Measurements from ENCODE around the gene M6PR. TPM values are rescaled to one million over a fixed set of nuclear protein-coding genes. Genes with fewer than 3 reads are reported as not detected.
"Not testable (repeated sequence)": the region's sequence is repeated elsewhere in the genome, so short reads cannot be mapped to it uniquely, and the experiment has no call there.

Gene M6PR
- polyA plus RNA-seq, 1 donor = 222 TPM

- no peak for DNase-seq
Measured at GRCh38 chr12:8953773-8954402, 4.4 kb upstream of the M6PR start.

DNA sequence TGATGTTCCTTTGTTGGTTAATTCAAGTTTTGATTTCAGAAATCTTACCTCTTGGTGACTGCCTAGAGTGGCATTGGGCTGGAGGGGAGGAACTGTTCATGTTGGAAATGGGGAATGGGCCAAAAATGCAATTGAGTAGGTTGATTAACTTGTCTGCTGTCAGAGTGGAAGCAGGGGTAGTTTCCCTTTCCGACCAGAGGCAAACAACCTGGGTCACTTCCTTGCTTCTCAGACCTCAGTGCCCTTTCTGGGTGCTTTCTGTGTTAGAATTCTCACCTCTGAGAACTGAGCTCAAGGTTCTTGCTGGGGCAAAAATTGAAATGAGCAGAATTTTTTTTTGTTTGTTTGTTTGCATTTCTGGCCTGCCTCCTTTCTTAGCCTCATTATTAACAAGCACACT lies 2.3 kb upstream of the M6PR start:
- no peak for DNase-seq

GRCh38 chr12:8950702-8951478 lies 1.4 kb upstream of the M6PR start:
- no peak for DNase-seq

- no peak for DNase-seq
Measured at GRCh38 chr12:8950221-8950527, 729 bp upstream of the M6PR start.

DNA sequence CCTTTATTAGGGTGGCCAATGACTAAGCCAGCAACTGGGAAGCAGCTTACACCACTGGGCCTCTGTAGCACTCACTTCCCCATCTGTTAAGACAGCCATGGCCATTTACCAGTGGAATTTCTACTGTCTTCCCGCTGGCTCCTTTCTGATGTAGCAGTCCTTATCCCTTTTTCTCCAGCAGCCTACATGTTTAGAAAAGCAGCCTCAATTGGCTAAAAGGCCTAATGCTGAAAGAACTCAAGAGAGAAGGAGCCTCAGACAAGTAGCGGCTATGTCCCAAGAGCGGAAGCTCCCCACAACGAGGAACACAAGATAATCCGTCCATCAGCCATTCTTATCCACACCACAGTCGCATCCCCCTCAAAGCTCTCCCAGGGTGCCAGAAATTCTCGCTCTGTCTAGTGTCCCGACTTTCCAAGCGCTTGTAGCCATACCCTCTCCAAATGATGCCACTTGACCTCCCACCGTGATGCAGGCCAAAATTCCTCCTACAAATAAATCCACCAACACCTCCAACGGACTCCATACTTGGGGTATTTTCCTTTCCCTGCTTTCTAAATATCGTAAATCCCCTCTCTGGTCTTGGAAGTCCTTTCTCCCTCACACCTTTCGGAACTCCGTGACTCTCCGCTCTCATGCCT lies 624 bp downstream of the M6PR start:
- peak; percentile 11 for DNase-seq

DNA sequence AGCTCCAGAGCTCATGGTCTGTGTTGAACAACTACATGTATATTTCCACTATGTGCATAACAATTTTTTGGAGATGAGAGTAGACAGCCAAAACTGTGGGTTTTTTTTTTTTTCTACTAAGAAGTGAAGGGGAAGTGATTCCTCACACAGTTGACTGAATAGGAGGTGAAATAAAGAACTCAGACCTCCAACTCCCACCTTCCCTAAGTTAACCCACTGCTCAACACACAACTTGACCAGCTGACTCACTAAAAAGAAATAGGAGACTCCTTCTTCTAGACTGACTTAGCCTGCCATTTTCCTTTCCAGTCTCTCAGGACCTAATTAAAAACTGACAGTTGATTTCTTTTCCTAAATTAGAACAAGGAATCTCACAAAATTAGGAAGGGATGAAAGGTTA lies 1.7 kb downstream of the M6PR start:
- DNase-seq = no peak

GRCh38 chr12:8946733-8947132 lies 2.7 kb downstream of the M6PR start:
- no peak for DNase-seq

- no peak for DNase-seq
Measured at GRCh38 chr12:8943565-8944186, 5.8 kb downstream of the M6PR start.

DNA sequence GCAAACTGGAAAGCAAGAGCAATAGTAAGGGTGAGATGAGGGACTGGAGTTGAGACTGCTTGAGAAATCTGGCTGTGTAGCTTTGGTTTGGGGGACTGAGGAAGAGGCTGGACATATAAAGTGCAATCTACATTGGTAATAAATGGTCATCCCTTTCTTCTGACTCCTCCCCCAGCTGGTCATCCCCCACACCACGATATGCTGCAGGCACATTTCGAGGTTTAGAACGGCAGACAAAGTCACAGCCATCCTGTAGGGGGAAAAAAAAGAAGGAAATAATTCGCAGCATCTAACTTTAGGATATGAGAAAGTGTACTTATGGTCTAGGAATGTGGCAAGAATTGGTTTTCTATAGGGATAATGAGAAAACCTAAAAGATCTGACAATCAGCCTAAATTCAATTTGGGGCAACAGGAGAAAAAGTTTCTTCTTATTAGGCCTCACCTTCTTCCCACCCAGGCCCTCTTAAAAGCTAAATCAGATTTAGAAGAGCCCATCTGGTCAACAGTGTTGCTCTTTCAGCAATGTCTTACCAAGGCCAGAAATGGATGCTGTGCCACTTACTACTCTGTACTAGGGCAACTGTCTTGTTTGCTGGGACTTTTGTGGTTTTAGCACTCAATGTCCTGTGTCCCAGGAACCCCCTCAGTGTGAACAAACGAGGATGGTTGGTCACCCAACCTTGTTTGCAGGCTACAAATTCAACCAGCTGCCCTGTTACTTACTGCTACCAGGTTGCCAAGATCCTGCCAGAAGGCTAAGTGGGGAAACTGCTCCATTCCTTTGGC lies 7.6 kb downstream of the M6PR start:
- DNase-seq = no peak

DNA sequence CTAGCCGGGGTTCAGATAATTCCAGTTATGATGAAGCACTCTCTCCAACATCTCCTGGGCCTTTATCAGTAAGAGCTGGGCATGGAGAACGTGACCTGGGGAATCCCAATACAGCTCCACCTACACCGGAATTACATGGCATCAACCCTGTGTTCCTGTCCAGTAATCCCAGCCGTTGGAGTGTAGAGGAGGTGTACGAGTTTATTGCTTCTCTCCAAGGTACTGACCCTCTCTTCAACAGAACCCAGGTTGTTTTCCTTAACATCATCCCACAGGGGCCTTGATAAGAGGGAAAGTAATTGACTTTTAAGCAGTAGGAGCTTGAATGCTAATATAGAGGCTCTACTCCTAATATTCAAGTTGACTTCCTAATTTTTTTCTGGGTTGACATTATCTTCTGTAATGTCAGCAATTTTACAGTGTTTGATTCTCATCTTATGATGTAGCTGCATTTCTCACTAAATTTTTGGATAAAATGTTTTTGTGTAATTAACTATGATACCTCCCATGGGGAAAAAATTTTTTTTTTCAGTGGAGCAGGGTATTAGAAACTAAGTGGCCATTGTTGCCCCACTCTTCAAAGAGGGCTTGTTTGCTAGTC lies 11.5 kb downstream of the M6PR start:
- DNase-seq = not testable (repeated sequence)

DNA sequence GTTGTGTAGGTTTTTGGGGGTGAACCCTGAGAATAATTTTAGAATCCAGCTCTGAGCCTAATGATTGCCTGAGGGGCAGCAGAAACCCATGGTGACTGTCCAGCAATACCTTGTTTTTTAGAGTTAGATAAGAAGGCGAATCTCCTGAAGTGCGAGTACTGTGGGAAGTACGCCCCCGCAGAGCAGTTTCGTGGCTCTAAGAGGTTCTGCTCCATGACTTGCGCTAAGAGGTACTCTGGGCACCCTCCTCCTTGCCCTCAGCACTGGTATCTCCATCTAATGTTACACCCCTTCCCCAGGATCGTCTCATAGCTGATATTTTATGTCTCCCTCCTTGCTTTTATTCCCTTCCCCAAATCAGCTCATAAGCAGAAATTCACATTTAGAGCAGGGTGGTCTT lies 12.7 kb downstream of the M6PR start:
- DNase-seq = no peak

DNA sequence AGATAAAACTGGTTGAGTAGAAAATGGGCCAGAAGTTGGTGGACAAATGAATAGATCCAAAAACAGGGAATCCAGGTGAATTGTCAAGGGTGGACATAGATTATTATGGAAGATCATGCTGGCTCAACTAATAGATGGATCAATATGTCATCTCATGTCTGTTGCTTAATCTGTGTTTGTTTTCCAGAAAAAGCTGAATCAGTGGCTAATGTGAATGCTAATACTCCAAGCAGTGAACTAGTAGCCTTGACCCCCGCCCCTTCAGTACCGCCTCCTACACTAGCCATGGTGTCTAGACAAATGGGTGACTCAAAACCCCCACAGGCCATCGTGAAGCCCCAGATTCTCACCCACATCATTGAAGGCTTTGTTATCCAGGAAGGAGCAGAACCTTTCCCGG lies 15.4 kb downstream of the M6PR start:
- not testable (repeated sequence) for DNase-seq

DNA sequence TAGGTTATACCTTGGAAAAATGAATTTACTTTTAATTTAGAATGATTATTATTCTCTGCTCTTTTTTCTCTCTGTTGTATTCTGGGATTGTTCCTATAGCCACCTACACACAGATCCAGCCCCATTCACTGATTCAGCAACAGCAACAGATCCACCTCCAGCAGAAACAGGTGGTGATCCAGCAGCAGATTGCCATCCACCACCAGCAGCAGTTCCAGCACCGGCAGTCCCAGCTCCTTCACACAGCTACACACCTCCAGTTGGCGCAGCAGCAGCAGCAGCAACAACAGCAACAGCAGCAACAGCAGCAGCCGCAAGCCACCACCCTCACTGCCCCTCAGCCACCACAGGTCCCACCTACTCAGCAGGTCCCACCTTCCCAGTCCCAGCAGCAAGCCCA lies 17.0 kb downstream of the M6PR start:
- DNase-seq = not testable (repeated sequence)

DNA sequence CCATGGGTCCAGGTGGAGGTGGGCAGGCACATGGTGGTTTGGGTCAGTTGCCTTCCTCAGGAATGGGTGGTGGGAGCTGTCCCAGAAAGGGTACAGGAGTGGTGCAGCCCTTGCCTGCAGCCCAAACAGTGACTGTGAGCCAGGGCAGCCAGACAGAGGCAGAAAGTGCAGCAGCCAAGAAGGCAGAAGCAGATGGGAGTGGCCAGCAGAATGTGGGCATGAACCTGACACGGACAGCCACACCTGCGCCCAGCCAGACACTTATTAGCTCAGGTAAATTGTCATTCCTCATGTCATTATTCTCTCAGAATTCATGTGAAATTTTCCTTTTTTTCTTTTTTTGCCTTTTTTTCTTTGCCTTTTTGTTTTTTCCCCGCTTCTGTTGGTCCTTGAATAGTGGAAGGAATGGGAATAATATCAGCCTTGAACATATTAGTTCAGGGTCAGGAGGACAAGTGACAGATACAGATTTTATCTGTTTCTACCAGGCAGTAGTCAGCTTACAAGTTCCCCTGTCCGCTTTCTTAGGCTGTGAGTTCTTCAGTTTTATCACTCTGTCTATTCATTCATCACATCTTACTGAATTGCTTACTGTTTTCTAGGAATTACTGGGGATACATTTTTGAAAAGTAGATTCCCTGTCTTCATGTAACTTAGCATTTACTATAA lies 18.7 kb downstream of the M6PR start:
- not testable (repeated sequence) for DNase-seq

- no peak for DNase-seq
Measured at GRCh38 chr12:8922544-8922943, 26.9 kb downstream of the M6PR start.

DNA sequence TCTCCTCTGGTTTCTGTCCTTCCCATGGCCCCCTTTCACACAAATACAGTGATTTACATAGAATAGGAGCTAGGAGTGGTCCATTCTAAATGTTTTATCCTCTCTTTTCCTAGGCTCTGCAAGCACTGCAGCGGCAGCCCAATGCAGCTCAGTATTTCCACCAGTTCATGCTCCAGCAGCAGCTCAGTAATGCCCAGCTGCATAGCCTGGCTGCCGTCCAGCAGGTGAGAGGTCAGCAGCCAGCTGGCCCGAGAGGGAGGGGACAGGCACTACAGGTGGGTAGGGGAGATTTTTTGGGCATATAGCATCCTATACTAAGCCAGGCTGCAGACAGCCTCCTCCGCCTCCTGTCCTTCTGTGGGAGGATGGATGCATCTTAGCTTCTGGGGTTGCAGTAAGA lies 29.8 kb downstream of the M6PR start:
- DNase-seq = not testable (repeated sequence)

GRCh38 chr12:8917751-8918150 lies 31.7 kb downstream of the M6PR start:
- no peak for DNase-seq

DNA sequence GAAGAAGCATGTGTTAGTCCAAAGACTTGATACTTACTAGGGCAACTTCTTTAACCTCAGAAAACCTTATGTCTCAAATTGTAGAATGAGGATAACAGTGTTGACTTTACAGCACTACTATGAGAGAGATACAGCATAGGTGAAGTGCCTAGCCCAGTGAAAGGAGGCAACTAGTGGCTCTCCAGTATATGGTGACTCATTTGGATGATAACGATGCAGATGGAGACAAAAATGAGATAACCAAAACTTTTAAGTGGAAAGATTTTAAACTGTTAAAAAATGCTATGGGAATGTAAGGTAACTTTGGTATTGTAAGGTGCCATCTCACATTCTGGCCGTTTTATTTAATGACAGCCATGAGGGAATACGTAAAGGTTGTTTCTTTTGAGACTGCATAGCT lies 32.4 kb downstream of the M6PR start:
- no peak for DNase-seq

DNA sequence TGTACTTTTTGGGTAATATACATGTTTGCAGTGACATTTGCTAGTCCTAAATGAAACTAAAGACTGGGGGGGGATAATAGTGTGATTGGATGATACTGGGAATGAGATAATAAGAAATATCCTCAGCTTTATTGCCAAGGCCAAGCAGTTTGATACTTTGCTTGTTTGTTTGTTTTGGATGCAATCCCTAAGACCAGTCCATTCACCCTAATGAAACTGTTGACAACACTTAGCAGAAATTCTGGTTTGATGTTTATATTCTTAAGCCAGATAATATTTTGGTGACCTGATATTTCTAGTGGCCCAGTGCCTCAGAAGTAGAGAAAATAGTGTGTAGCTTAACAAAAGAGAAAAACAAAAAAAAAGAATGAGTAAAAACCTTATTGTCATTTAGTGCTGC lies 33.3 kb downstream of the M6PR start:
- DNase-seq = no peak

DNA sequence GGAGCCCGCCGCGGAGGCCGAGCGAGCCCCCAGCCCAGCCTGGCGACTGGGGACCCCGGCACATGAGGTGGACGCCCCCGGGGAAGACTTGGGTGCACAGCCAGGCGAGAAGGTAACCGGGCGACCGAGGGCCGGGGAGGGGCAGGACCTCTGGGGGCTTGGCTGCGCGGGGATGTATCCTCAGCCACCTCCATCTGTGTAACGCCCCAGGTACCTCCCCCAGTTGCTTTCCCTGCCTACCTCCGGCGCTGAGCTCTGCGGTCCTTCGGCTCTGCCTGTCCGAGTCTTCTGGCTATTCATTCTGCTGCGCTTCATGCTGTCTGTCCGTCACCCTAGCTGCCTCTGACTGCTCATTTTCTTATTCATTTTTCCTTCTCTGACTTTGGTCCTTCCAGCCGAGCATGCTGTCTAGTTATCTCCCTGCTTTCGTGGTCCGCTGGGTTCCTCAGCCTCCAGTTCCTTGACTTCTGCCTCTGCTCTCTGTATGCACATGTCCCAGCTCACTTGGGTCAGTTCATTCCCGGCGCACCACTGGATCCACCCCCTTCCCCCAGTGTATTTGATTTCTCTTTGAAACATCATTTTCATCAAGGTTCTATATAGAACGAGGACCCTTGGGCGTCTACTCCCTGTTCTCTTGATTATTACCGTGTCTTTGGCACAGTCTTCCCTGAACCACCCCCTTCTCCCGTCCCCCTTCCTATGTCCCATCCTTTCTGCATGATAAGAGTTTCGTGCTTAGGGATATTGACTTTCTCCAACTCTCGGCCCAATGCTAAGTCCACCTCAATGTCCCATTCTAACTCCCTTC lies 34.5 kb downstream of the M6PR start:
- peak; percentile 43 for DNase-seq

All from left kidney (tissue), 2 donors.